Femur (tissue), 1 donor: ENCODE measurements around the gene TRIOBP.
"Not testable (repeated sequence)": the region's sequence is repeated elsewhere in the genome, so short reads cannot be mapped to it uniquely, and the experiment has no call there.

ENCODE experiments used
- DNase-seq: peaks from one replicate; pipeline ENCODE4 v3.0.0-alpha.2; 2017

Gene TRIOBP

DNA sequence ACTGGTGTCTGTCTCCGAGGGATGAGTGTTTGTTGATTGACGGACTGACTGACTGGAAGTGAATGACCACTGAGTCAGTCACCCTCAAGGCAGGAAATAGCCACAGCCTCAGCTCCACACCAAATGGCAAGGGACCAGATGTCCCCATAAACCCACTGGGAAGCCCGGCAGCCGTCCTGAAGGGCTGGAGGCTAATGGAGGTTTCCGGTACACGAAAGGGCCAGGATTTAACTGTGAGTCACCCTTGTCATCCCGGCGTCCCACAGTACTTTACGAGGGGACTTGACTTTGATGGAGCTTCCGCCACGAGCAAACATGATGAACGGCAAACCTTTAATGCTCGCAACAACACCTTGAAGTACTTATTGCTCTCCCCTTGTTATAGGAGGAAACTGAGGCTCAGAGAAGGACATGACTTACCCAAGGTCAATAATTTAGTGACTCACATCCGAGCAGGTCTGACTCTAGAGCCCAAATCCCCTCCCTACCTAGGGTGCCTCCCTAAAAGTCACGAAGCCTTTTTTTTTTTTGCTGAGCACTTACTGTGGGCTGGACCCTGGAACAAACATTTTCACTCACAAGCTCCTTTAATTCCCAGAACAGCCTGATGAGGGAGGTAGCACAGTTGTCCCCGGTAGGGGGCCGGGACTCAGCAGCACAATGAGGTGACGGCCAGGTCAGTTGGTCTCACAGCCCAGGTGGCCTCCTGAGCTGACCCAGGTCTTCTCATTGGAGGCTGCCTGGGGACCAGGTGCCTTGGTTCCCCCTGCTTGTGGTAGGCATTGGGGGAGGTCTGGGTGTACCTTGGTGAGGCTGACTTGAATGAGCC lies 85.7 kb downstream of the TRIOBP start:
- DNase-seq = no peak

DNA sequence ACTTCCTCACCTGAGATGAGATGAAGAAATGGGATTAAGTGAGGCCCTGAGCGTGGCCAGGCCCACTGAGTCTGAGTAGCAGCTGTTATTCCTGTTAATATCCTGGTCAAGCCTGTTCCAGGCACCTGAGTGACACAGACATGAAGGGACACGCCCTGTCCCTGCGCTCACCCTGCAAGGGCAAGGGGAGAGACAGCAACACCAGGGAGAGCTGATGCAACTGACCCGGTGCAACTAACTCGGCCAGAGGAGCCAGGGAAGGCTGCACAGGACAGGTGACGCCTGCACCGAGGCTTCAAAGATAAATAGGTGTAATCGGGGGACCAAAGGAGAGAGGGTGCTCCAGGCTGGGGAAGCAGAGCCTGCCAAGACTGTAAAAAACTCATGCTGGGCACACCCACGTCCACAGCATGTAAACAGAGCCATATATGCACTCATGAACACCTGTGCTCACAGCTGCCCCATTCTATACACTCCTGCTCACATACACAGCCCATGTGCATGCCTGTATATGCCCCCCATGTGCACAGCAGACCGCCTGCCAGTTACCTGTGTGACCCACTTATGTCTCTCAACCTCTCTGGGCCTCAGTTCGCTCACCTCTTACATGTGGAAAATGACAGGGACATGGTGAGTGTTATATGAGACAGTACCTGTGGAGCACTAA lies 88.1 kb downstream of the TRIOBP start:
- DNase-seq = no peak

DNA sequence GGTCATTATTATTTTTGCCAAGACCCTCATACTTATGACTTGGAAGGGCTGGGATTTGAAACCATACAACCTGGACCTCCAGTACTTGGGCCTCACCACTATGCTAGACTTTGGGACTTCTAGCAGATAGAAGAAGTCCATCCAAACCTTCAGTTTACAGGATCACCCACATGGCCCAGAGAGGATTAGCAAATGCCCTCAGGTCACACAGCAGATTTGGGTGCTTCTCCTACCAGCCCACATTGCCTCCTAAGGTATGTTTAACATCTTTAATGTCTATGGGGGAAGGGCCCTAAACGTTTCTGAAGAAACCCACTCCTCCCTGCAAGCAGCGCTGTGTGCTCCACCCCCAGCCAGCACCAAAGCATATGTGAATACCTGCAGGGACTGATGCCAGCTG lies 93.4 kb downstream of the TRIOBP start:
- no peak for DNase-seq

DNA sequence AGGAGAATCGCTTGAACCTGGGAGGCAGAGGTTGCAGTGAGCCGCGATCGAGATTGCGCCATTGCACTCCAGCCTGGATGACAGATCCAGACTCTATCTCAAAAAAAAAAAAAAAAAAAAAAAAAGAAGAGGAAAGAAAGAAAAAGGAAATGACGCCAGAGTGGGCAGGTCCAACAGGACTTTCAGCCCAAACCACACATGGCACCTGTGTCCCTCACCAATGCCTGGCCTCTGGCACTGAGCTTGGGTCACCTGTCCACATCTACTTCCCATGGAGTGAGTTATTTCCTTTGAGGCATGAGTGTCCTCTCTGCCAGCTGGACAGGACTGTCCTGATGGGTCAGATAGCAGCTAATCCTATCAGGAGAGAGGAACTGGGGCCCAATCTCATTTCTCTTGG lies 95.6 kb downstream of the TRIOBP start:
- no peak for DNase-seq

DNA sequence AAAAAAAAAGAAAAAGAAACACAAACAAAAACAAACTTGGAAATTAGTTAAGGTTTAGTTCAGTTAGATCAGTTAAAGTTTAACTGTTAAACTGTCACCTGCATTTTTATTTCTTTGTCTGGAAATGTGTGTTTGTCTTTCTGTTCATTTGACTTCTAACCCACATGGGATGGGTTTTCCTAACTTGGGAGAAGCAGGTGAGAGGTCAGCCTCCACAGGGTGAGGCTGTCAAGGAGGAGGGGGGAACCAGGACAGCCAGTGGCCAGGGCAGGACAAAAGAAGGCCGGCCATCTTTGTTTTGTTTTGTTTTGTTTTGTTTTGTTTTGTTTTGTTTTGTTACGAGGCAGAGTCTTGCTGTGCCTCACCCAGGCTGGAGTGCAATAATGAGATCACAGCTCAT lies 97.5 kb downstream of the TRIOBP start:
- DNase-seq = no peak

DNA sequence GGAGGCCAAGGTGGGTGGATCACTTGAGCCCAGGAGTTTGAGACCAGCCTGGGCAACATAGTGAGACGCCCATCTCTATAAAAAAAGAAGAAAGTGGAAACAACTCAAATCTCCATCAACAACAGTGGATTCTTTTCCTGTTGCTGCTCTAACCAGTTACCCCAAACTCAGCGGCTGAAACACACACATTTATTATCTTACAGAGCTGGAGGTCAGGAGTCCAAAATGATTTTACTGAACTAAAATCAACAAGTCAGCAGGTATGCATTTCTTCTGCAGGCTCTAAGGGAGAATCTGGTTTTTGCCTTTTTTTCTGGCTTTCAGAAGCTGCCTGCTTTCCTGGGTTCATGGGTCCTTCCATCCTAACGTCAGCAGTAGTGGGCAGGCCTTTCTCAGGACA lies 99.2 kb downstream of the TRIOBP start:
- no peak for DNase-seq

DNA sequence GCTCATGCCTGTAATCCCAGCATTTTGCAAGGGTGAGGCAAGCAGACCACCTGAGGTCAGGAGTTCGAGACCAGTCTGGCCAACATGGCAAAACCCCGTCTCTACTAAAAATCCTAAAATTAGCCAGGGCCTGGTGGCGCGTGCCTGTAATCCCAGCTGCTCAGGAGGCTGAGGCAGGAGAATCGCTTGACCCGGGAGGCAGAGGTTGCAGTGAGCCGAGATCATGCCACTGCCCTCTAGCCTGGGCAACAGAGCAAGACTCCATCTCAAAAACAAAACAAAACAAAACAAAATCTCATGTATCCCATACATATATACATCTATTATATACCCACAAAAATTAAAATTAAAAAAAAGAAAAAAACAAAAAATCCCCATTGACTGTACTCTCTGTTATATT lies 100.4 kb downstream of the TRIOBP start:
- not testable (repeated sequence) for DNase-seq

DNA sequence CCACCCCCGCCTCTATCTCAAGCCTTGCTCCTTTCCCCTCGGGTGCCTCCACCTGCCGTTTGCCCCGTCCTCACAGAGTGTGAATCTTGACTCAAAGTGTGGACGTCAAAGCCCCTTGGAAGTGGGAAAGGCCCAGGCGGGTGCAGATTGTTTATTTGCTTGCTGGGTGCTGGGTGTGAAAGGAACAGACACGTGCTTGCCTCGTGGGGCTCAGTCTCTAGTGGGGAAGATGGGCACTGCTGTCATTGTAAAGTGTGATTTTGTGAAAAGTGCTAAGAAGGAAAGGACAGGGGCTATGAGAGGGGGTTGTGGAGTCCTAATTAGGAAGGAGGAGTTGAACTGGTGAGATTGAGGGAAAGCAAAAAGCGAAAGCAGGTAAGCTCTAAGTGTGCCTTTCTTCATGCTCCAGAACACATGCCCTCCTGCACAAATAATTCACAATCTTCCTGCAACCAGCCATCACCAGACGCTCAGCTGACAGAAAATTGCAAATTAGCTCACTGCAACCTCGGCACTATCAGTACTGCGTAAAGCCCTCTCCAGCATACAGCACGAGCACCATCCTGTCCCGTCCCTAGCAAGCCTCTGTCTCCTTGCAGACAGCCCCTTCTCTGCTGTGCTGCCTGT lies 101.1 kb downstream of the TRIOBP start:
- no peak for DNase-seq

DNA sequence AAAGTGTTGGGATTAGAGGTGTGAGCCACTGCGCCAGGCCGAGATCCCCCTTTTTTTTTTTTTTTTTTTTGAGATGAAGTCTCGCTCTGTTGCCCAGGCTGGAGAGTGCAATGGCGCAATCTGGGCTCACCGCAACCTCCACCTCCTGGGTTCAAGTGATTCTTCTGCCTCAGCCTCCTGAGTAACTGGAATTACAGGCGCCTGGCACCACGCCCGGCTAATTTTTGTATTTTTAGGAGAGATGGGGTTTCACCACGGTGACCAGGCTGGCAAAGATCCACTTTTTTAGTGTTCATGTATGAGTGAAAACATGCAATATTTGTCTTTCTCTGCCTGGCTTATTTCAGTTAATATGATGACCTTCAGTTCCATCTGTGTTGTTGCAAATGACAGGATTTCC lies 103.1 kb downstream of the TRIOBP start:
- not testable (repeated sequence) for DNase-seq

DNA sequence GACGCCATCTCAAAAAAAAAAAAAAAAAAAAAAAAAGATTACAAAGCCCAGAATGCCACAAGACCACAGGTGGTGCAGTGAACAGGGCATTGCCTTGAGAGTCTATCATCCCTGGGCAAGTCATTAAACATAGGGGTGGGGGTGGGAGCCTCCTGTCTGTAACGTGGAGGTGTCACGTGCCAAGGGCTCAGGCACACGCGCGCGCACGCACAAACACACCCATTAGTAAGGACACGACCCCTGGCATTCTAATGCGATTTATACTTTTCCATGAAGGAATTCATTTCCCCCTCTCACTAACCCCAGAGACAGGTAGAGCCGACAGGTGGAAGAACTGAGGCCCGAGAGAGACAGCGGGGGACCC lies 105.1 kb downstream of the TRIOBP start:
- DNase-seq = no peak

DNA sequence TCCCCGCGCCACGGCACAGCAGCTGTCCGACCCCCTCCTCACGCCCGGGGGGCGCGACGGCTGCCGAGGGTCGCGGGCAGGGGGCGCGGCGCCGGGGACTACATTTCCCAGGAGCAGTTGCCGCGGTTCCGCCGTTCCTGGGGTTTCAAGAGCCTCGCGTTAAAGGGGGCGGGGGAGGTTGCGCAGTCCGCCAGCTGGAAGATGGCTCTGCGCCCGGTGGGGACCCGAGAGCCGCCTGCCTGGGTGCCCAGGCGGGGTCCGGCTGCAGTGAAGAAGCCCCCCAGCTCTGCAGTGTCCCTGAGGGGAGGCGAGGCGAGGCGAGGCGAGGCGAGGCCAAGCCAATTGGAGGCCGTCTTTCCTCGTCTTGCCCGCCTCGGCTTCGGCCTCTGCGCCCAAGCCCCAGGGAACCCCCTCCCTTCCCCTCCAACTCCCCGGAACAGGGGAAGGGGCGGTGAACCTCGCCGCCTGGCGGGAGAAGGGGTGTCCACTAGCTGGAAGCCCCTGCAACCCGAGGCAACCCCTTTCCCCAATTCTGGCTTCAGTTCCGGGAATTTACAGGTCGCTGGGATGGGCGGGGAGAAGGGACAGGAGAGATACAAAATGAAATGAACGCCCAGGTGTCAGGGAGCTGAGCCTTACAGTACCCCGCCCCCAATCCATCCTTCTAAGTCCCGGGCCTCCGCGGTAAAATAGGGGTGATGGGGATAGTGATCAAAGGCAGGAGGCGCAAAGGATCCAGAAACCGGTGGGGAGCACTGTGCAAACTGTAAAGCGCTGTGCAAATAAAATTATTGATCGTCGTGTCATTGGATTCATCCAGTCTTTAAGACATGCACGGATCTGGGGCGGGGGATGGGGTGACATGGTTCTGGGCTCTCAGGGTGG lies 105.7 kb downstream of the TRIOBP start:
- DNase-seq = peak; percentile 80

DNA sequence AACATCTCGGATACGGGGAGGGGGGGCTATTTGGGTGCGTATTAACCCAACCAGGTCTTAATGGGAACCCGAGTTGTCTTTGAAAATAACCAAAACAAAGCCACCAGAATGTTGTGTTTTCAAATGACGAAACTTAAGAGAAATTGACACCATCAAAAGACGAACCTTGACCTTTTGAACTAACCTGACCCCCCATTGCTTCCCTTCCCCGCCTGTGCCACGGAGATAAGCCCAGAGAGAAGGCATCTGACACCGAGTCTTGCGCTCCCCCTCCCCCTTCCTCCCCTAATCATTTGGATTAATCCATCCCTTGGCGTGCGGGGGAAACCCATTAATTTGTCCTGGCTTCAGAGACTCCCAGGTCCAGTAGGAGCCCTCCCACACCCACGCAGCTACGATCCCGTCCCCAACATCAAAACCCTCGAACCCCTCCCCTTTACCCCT lies 106.4 kb downstream of the TRIOBP start:
- no peak for DNase-seq

DNA sequence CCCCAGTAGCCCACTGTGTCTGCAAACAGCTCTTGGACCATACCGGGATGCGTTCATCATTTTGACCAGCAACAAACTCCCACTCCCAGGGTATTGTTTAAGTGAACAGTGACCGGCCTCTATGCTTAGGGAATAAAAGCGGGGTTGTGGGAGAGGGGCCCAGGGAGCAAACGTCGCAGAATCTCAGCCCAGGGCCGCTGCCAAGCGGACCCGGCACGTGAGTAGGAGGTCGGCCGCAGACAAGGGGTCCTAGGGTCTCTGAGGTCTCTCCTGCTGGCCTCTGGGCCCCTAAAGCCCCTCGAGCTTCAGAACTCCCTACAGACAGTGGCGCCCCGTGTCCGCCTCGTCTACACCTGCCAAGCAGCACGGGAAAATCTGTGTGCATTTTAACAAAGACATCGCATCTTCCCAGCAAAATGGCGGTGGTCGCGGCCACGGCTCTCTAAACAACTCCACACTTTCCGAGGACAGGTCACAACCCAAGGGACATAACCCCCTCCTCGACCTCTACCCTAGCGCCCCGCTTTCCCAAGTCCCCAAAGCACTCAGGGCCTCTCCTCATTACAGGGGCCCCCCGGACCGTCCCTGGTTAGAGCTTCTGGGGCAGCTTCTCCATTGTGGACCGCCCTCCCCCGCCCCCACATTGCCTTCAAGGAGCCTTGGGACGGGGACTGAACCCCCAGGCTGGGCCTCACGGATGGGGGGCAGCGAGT lies 106.9 kb downstream of the TRIOBP start:
- no peak for DNase-seq

DNA sequence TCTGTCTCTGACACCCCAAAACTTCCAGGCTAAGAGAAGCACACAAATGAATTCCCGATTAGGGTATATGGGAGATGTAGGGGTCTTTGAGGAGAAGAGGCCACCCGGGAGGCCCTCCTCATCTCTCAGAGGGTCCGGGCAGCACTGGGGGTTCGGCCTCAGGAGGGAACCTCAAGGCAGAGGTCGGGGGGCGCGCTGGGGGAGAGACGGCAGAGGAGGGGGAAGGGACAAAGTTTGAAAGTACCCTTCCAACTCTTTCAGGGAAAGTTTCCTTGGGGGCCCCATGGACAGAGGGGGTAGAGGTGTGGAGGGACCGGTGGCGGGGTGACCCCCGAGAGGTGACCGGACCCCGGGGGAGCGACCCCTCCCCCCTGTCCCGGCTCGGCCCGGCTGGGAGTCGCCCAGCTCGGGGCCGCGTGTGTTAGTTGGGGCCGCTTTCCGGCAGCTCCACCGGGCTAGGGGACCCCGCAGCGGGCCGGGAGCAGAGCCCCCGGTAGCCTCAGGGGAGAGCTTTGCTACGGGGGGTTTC lies 107.6 kb downstream of the TRIOBP start:
- DNase-seq = no peak

DNA sequence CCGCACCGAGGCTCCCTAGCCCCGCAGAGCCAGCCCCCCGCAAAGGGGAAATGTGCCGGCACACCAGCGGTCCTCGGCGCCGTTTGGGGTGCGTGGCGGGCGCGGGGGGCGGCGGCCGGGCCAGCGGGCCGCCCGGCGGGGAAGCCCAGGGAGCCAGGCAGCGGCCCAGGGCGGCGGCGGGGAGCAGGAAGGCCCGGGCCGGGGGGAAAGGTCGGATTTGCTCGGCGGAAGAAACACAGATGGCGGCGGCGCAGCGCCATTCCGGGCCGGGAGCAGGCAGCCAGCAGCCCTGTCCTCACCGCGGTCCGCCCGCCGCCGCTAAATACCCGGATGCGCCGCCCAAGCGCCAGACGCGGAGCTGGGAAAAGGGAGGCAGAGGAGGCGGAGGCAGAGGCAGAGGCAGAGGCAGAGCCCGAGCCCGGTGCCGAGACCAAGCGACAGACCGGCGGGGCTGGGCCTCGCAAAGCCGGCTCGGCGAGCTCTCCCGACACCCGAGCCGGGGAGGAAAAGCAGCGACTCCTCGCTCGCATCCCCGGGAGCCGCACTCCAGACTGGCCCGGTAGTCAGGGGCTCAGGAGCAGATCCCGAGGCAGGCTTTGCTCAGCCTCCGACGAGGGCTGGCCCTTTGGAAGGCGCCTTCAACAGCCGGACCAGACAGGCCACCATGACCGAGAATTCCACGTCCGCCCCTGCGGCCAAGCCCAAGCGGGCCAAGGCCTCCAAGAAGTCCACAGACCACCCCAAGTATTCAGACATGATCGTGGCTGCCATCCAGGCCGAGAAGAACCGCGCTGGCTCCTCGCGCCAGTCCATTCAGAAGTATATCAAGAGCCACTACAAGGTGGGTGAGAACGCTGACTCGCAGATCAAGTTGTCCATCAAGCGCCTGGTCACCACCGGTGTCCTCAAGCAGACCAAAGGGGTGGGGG lies 108.3 kb downstream of the TRIOBP start:
- DNase-seq = peak; percentile 95

DNA sequence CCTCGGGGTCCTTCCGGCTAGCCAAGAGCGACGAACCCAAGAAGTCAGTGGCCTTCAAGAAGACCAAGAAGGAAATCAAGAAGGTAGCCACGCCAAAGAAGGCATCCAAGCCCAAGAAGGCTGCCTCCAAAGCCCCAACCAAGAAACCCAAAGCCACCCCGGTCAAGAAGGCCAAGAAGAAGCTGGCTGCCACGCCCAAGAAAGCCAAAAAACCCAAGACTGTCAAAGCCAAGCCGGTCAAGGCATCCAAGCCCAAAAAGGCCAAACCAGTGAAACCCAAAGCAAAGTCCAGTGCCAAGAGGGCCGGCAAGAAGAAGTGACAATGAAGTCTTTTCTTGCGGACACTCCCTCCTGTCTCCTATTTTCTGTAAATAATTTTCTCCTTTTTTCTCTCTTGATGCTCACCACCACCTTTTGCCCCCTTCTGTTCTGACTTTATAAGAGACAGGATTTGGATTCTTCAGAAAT lies 109.0 kb downstream of the TRIOBP start:
- no peak for DNase-seq

DNA sequence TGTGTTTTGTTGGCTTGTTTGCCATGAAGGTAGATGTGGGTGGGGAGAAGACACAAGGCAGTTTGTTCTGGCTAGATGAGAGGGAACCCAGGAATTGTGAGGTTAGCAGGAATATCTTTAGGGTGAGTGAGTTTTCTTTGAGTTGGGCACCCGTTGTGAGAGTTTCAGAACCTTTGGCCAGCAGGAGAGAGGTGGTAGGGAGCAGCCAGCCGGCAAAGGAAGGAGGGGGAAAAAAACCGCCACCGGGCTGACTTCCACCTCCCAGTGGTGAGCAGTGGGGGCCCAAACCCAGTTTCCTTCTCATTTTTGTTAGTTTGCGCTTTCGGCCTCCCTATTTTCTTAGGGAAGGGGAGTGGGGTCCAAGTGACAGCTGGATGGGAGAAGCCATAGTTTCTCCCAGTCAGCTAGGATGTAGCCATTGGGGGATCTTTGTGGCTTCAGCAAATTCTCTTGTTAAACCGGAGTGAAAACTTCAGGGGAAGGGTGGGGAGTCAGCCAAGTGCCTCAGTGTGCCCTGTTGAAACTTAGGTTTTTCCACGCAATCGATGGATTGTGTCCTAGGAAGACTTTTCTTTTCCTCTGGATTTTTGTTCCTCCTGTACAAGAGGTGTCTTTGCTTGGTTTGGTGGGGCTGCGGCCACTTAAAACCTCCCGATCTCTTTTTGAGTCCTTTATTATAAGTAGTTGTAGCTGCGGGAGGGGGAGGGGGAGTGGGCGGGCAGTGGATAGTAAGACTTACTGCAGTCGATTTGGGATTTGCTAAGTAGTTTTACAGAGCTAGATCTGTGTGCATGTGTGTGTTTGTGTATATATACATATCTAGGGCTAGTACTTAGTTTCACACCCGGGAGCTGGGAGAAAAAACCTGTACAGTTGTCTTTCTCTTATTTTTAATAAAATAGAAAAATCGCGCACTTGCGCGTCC lies 109.8 kb downstream of the TRIOBP start:
- DNase-seq = peak; percentile 59

DNA sequence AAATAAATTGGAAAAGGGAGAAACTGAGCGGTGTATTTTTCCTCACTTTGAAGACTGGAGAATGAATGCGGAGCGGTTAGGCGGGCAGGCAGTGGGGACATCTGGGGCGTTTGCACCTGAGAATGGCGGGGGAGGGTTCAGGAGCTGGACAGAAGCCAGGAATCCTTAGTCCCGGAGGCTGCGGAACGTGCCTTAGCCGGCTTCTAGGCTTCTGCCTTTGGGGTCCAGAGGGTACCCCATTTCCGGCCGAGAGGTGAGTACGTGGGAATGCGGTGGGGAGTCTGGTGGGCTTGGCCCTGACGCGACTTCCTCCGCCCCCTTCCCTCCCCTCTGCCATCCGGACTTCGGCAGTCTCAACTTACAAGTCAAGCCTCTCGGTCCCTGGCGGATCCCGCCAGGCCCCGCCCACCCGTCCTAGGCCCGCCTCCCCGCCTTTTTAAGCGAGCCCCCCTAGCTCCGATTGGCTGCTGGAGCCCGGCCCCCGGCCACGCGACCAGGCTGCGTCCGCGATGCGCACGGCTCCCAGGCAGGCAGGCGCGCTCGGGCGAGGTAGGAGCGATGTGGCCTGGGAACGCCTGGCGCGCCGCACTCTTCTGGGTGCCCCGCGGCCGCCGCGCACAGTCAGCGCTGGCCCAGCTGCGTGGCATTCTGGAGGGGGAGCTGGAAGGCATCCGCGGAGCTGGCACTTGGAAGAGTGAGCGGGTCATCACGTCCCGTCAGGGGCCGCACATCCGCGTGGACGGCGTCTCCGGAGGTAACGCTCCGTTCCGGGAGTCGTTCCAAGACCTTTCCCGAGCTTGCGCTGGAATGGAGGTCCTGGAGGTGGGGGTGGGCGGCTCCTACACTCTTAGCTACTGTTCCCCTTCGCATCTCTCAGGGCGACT lies 110.8 kb downstream of the TRIOBP start, which contains the start of gene GCAT:
Gene GCAT (plus strand): TSS at position 525 of the 884 bp plus-strand sequence. CDS start 34 bp downstream, at position 559.
- peak; percentile 98 for DNase-seq
